H1 (cell line): ENCODE measurements around the gene BACE2. TPM values are rescaled to one million over a fixed set of nuclear protein-coding genes. Genes with fewer than 3 reads are reported as not detected.

ENCODE experiments used
- CTCF ChIA-PET: fragments of 300-600 bp; sonication (Branson Sonifier 250); formaldehyde crosslinking; loops from one replicate; lab custom pipeline; 2021; ENCODE audit not compliant: partially characterized antibody; lab: Charles Lee
- POLR2A ChIA-PET: fragments of 300-600 bp; sonication (Branson Sonifier 250); formaldehyde crosslinking; loops from one replicate; lab custom pipeline; 2021; ENCODE audit warnings: inconsistent platforms; ENCODE audit not compliant: partially characterized antibody; lab: Charles Lee
- DNase-seq, 2 experiments: peaks; one replicate each; pipeline versions ENCODE4 v3.0.0 to v3.0.0-alpha.2; 2010 to 2022; ENCODE audit warnings: low spot score in 2 of 2, low read depth in 1 of 2, mixed read lengths in 1 of 2
- FAIRE-seq: peaks from 2 replicates; lab custom pipeline; 2011; peaks lifted over from hg19 to GRCh38; lab: Jason Lieb, UNC
- H2AFZ ChIP-seq: 2 replicates; pipeline ENCODE4 v1.8.1; 2012; ENCODE audit warnings: low read length, inconsistent platforms
- H2AK5ac ChIP-seq: 2 replicates; pipeline ENCODE4 v1.6.1; 2013; ENCODE audit warnings: low read depth, low read length
- H2BK120ac ChIP-seq: replicated peaks from 2 replicates; pipeline ENCODE3; 2013; ENCODE audit warnings: low read depth, low read length, inconsistent platforms
- H2BK12ac ChIP-seq: 2 replicates; pipeline ENCODE4 v1.6.1; 2013; ENCODE audit warnings: low read depth, low read length
- H2BK15ac ChIP-seq: 2 replicates; pipeline ENCODE4 v1.6.1; 2013; ENCODE audit warnings: low read length
- H2BK20ac ChIP-seq: 2 replicates; pipeline ENCODE4 v1.6.1; 2013; ENCODE audit warnings: low read length
- H2BK5ac ChIP-seq: 2 replicates; pipeline ENCODE4 v1.6.1; 2013; ENCODE audit warnings: low read depth, low read length
- H3K14ac ChIP-seq: 2 replicates; pipeline ENCODE4 v1.6.1; 2013; ENCODE audit warnings: inconsistent platforms; ENCODE audit not compliant: insufficient read length
- H3K18ac ChIP-seq: 2 replicates; pipeline ENCODE4 v1.6.1; 2013; ENCODE audit warnings: low read length; ENCODE audit errors: extremely low read depth
- H3K23ac ChIP-seq: 2 replicates; pipeline ENCODE4 v1.6.1; 2013; ENCODE audit warnings: inconsistent platforms; ENCODE audit not compliant: insufficient read length
- H3K23me2 ChIP-seq: 2 replicates; pipeline ENCODE4 v1.6.1; 2013; ENCODE audit warnings: low read depth, low read length
- H3K27ac ChIP-seq: 2 replicates; pipeline ENCODE4 v1.6.1; 2011; ENCODE audit warnings: low read depth, low read length, inconsistent platforms
- H3K27me3 ChIP-seq, 4 experiments: replicated peaks in 1 of 4; 1 replicate in 1 of 4; 2 replicates in 3 of 4; pipeline versions ENCODE4 v1.6.1 to v1.8.1; 2011 to 2013; ENCODE audit warnings: low read length in 3 of 4, mild to moderate bottlenecking in 3 of 4, inconsistent platforms in 2 of 4, mixed read lengths in 2 of 4, moderate library complexity in 1 of 4; ENCODE audit not compliant: control insufficient read depth in 3 of 4, insufficient read depth in 3 of 4; ENCODE audit errors: extremely low read depth in 1 of 4
- H3K36me3 ChIP-seq, 4 experiments: 2 replicates each; pipeline versions ENCODE4 v1.6.1 to v1.8.1; 2011 to 2013; ENCODE audit warnings: mild to moderate bottlenecking in 4 of 4, low read length in 3 of 4, moderate library complexity in 2 of 4, control low read depth in 1 of 4, inconsistent platforms in 1 of 4; ENCODE audit not compliant: insufficient read depth in 4 of 4, control insufficient read depth in 2 of 4
- H3K4ac ChIP-seq: replicated peaks from 2 replicates; pipeline ENCODE3; 2013; ENCODE audit warnings: low read length, low read depth, mixed read lengths, inconsistent platforms; ENCODE audit not compliant: insufficient read length
- H3K4me1 ChIP-seq, 4 experiments: replicated peaks in 1 of 4; 1 replicate in 1 of 4; 2 replicates in 3 of 4; pipeline versions ENCODE4 v1.6.1 to v1.8.1; 2011 to 2013; ENCODE audit warnings: low read length in 3 of 4, inconsistent platforms in 2 of 4, mixed read lengths in 1 of 4; ENCODE audit not compliant: insufficient read depth in 4 of 4, control insufficient read depth in 3 of 4
- H3K4me2 ChIP-seq, 2 experiments: 2 replicates each; pipeline versions ENCODE4 v1.6.1 to v1.8.1; 2011 to 2013; ENCODE audit warnings: low read depth in 2 of 2, low read length in 2 of 2, control low read depth in 1 of 2, inconsistent platforms in 1 of 2, mild to moderate bottlenecking in 1 of 2; ENCODE audit not compliant: insufficient read depth in 1 of 2
- H3K4me3 ChIP-seq, 4 experiments: fragments of 200-600, 300-600 bp in 1 of 4; sonication (generic), shearing (Covaris generic), sonication (Bioruptor Twin) in 1 of 4; 2 replicates each; pipeline versions ENCODE4 v1.5.1 to v1.8.1; 2011 to 2016; ENCODE audit warnings: low read length in 4 of 4, low read depth in 3 of 4, control low read depth in 2 of 4, inconsistent platforms in 2 of 4, mild to moderate bottlenecking in 2 of 4, mixed read lengths in 1 of 4, moderate library complexity in 1 of 4; ENCODE audit not compliant: insufficient read depth in 2 of 4; ENCODE audit errors: extremely low read depth in 1 of 4
- H3K56ac ChIP-seq: replicated peaks from 2 replicates; pipeline ENCODE3; 2013; ENCODE audit warnings: low read depth, mild to moderate bottlenecking, mixed read lengths, low read length, inconsistent platforms; ENCODE audit not compliant: insufficient read length
- H3K79me1 ChIP-seq: 2 replicates; pipeline ENCODE4 v1.6.1; 2013; ENCODE audit warnings: low read depth, low read length, control low read depth
- H3K79me2 ChIP-seq, 2 experiments: 2 replicates each; pipeline versions ENCODE4 v1.6.1 to v1.8.1; 2012 to 2013; ENCODE audit warnings: low read length in 2 of 2, mild to moderate bottlenecking in 2 of 2, inconsistent platforms in 1 of 2; ENCODE audit not compliant: insufficient read depth in 2 of 2, control insufficient read depth in 1 of 2
- H3K9ac ChIP-seq, 4 experiments: replicated peaks in 1 of 4; 1 replicate in 1 of 4; 2 replicates in 3 of 4; pipeline versions ENCODE4 v1.6.1 to v1.8.1; 2011 to 2013; ENCODE audit warnings: low read depth in 3 of 4, low read length in 3 of 4, control low read depth in 2 of 4, mild to moderate bottlenecking in 2 of 4, moderate library complexity in 2 of 4, inconsistent platforms in 1 of 4; ENCODE audit errors: extremely low read depth in 1 of 4
- H3K9me3 ChIP-seq, 2 experiments: 2 replicates each; pipeline versions ENCODE4 v1.6.1 to v1.8.1; 2012 to 2013; ENCODE audit warnings: mild to moderate bottlenecking in 2 of 2, moderate library complexity in 2 of 2, control low read depth in 1 of 2, inconsistent platforms in 1 of 2, low read depth in 1 of 2, low read length in 1 of 2, mixed read lengths in 1 of 2; ENCODE audit not compliant: insufficient read depth in 2 of 2
- H4K20me1 ChIP-seq, 2 experiments: replicated peaks in 1 of 2; 2 replicates each; pipeline versions ENCODE3 to v1.8.1; 2011 to 2013; ENCODE audit warnings: inconsistent platforms in 2 of 2, low read length in 2 of 2, mild to moderate bottlenecking in 1 of 2; ENCODE audit not compliant: insufficient read depth in 2 of 2, control insufficient read depth in 1 of 2
- H4K5ac ChIP-seq: 2 replicates; pipeline ENCODE4 v1.6.1; 2013; ENCODE audit warnings: low read length, low read depth, mixed read lengths, inconsistent platforms; ENCODE audit not compliant: insufficient read length
- H4K8ac ChIP-seq: 2 replicates; pipeline ENCODE4 v1.8.0; 2013; ENCODE audit warnings: mild to moderate bottlenecking, moderate library complexity, low read length, inconsistent platforms; ENCODE audit not compliant: insufficient read depth; ENCODE audit errors: extremely low read depth
- H4K91ac ChIP-seq: replicated peaks from 2 replicates; pipeline ENCODE3; 2013; ENCODE audit warnings: low read length, mixed read lengths, inconsistent platforms; ENCODE audit not compliant: insufficient read length
- CEBPB ChIP-seq: IDR thresholded peaks from 2 replicates; pipeline ENCODE4 v1.6.1; 2012; ENCODE audit warnings: low read depth, low read length
- FOSL1 ChIP-seq: IDR thresholded peaks from 2 replicates; pipeline ENCODE4 v1.6.1; 2011; ENCODE audit warnings: mild to moderate bottlenecking, low read depth, low read length, moderate library complexity; ENCODE audit not compliant: insufficient read depth
- MAFK ChIP-seq: IDR thresholded peaks from 2 replicates; pipeline ENCODE4 v1.6.1; 2012; ENCODE audit warnings: low read depth, mild to moderate bottlenecking, improper control_type of control experiment, low read length
- RBBP5 ChIP-seq: IDR thresholded peaks from 2 replicates; pipeline ENCODE4 v1.7.1; 2012; ENCODE audit warnings: low read depth, mild to moderate bottlenecking, inconsistent platforms, low read length, moderate library complexity, borderline replicate concordance
- SIX5 ChIP-seq: IDR thresholded peaks from 2 replicates; pipeline ENCODE4 v1.6.1; 2011; ENCODE audit warnings: mild to moderate bottlenecking, low read depth, low read length
- TAF7 ChIP-seq: optimal IDR thresholded peaks from 2 replicates; pipeline ENCODE3; 2011; ENCODE audit warnings: low read depth, mild to moderate bottlenecking, inconsistent platforms, low read length, moderate library complexity, borderline replicate concordance
- WGBS, 2 experiments: shearing (Covaris generic) in 1 of 2; methylation state at CpG; one replicate each; pipeline versions ENCODE4 v1.1.6 to v1.1.7; 2013 to 2015; ENCODE audit warnings: low lambda C conversion rate in 2 of 2, mixed read lengths in 2 of 2, inconsistent platforms in 1 of 2, low coverage in 1 of 2, missing lambda C conversion rate in 1 of 2; ENCODE audit not compliant: insufficient replicate concordance in 2 of 2, insufficient coverage in 1 of 2, insufficient read length in 1 of 2; ENCODE audit errors: extremely low coverage in 1 of 2, missing lambda C conversion rate in 1 of 2; 5-methylcytosine and 5-hydroxymethylcytosine counted together
- polyA plus RNA-seq, 7 experiments: library from polyadenylated mRNA; depleted of rRNA in 3 of 7; stranded (reverse) in 5 of 7; unstranded in 2 of 7; fragments of >200 nt in 5 of 7; fragments of 200-250 nt in 2 of 7; gene quantifications; 1 replicate in 5 of 7; 2 replicates in 1 of 7; 4 replicates in 1 of 7; pipeline versions ENCODE4 v1.2.1 to v1.2.3, GENCODE V29; 2011 to 2013; ENCODE audit warnings: missing spikeins in 2 of 7, mixed read lengths in 2 of 7
- total RNA-seq: library from RNA; stranded (reverse); fragmentation: NEBNext Ultra II Directional; extraction: Animal tissue kit (Norgen Biotek cat#: 25700); gene quantifications from 2 replicates; pipeline ENCODE4 v1.2.1, GENCODE V29; 2021

The BACE2 gene
- total and polyA plus RNA-seq, 2 of the 8 experiments (the other 6 are each of a cell fraction or from before 2014, with no cell fraction given) = 8.1 to 10.9 TPM

GRCh38 chr21:41143596-41144325, 24.2 kb upstream of the BACE2 start:
- no peak overlapping the region for H3K4me3 ChIP-seq
- peaks cover 0 to 2% of the 10 kb centered on the region in 2 experiments for H4K20me1 ChIP-seq
- H2AK5ac ChIP-seq = no peak overlapping the region
- H4K5ac ChIP-seq = no peak overlapping the region
- DNase-seq = no peak
- H3K4me1 ChIP-seq = peaks cover 0 to 7% (median 0%) of the 10 kb centered on the region in 4 experiments; a peak in 3 of 7 replicates
- WGBS, 2 experiments = 81% methylated on average over 10 of the region's 10 CpGs; no CpG with 5 or more reads in 1 of the 2 experiments
- H3K9ac ChIP-seq = no peak overlapping the region
- H3K27ac ChIP-seq = no peak overlapping the region
- H2BK12ac ChIP-seq = no peak overlapping the region
- no peak overlapping the region for H2BK20ac ChIP-seq
- POLR2A ChIA-PET = no interaction called here
- no peaks in the 10 kb centered on the region for H3K79me1 ChIP-seq
- CTCF ChIA-PET = interaction anchor here (1.4 kb wide), 1 partner anchor 22 kb away, joined by 5 read pairs; no protein-coding TSS in a partner anchor
- peaks cover 0 to 2% (median 0%) of the 10 kb centered on the region in 4 experiments; a peak in 1 of 7 replicates for H3K27me3 ChIP-seq
- no peak overlapping the region for H2BK120ac ChIP-seq
- no peak for FAIRE-seq
- H3K36me3 ChIP-seq = no peaks in the 10 kb centered on the region; a peak in 1 of 8 replicates
- H3K4ac ChIP-seq = no peak overlapping the region
- H4K91ac ChIP-seq = no peak overlapping the region
- H3K56ac ChIP-seq = no peak overlapping the region
- no peak overlapping the region for H2BK15ac ChIP-seq
- H3K23me2 ChIP-seq = peaks cover 2% of the 10 kb centered on the region; the same call in 1 of the 2 replicates
- no peak overlapping the region for H3K14ac ChIP-seq
- H3K4me2 ChIP-seq = no peak overlapping the region
- no peak overlapping the region for H3K18ac ChIP-seq
- no peaks in the 10 kb centered on the region for H3K79me2 ChIP-seq
- no peak overlapping the region for H3K23ac ChIP-seq
- H2BK5ac ChIP-seq = no peak overlapping the region
- H2AFZ ChIP-seq = no peak overlapping the region
- H4K8ac ChIP-seq = no peak overlapping the region
- no peaks in the 10 kb centered on the region for H3K9me3 ChIP-seq
- TF ChIP-seq RBBP5 (no peak), TAF7 (no peak), MAFK (no peak), FOSL1 (no peak), CEBPB (no peak), SIX5 (no peak)
